GM18907 (cell line): ENCODE measurements around the gene EML3.
"Not testable (repeated sequence)": the region's sequence is repeated elsewhere in the genome, so short reads cannot be mapped to it uniquely, and the experiment has no call there.

Source experiments
- ATAC-seq: cut with Tn5 transposase; IDR thresholded peaks from one replicate; pipeline ENCODE4 v1.9.1; 2021; ENCODE audit warnings: mild to moderate bottlenecking, moderate library complexity; ENCODE audit not compliant: unreplicated experiment

EML3 gene

DNA sequence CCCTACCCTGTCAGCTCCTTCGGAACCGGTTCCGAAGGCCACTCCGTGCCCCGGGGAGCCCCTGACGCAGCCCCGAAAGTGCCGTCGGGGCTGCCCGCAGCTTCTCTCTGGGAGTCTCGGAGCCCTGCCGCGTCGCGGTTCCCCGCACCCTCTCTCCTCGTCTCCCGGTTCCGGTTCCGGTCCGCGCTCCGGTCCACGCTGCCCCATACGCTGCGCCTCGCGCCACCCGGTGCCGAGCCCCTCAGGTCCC lies 11.5 kb downstream of the EML3 start:
- ATAC-seq = no peak

DNA sequence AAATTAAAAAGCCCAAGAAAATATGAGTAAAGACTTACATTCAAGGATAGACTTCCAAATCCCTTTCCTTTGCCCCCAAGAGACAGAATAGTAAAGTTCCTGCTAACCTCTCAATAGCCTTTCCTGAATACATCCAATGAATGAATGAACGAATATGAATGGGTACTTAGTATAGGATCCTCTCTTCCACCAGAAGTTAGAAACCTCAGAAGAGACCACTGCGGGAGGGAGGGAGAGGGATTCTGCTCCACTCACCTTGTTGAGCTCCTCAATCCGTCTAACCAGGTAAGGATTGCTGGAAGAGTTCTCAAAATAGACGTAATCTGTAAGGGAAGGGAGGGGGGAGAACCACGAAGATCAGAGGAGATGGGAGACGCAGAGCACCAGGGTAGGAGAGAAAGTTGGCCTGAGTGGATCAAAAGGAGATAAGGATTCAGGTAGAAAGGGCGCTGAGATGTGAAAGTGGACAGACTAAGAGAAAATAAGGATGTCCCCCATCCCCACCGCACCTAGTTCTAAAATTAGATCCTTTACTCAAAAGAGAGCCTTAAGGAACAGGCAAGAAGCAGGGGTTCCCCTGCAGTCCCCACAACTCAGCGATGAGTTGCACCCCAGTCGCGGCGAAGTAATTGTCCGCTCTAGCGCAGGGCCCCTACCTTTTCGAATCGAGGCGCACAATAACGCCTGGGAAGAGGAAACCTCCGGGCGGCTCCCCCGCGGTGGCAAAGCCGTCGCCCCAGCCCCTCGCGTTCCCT lies 12.0 kb downstream of the EML3 start:
- no peak for ATAC-seq

DNA sequence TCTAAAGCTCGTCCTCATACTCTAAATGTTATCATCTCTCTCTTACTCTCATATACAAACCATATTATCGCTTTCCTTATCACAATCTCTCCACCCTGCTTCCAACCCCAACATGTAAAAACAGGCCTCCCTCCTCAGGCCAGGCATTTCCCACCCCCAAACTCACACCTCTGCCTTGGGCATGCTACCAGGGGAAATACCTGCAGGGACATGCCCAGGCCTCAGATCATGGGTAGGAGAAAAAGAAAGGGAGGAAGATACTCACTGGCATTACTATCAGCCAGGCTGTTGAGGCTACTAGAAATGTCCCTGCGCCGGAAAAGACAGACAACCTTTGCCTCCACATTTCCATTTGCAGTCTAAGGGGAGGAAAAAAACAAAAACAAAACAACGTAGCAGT lies 12.7 kb downstream of the EML3 start:
- no peak for ATAC-seq

DNA sequence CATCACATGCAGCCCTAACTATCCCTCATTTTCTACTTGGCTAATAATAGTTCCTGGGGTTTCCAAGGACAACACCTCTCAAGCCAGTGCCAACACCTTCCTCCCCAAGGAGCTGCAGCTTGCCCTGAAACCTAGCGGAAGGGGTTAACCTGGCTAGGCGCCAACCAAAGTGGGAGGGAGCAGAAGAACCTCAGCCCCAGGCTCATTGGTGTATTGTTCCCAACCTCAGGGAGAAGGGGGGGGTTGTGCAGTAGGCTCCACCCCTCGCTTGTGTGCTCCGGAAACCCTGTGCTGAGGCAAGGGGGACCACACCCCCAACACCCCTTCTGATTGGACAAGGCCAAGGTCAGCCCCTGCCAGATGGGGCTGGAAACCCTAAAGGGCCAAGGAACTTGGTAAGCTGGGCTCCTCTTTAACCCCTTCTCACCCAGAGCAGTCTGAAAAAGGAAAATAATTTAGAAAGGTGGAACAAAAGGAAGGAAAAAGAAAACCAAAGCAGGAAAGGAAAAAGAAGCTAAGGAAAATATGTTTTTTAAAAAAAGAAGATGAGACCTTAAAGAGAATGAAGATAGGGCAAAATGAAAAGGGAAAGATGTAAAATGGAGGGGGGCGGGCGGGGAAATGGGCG lies 13.4 kb downstream of the EML3 start:
- ATAC-seq = peak; percentile 48

DNA sequence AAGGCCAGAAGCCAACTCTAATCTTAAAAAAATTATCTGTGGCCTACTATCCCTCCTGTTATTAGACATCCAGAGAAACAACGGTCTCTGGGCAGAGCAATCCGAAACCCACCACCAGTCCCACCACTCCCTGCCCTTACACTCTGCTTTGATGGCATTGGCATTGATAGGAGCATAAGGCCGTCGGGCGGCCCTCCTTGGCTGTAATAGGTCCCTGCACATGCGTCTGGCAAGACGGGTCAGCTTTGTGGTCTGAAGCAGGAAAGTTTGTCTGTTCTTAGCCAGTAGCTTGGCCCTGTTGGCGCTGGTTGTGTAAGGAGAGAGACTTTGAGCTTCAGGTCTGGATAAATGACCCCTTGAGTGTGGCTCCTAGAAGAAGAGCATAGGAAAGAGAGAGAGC lies 17.5 kb downstream of the EML3 start:
- ATAC-seq = no peak

DNA sequence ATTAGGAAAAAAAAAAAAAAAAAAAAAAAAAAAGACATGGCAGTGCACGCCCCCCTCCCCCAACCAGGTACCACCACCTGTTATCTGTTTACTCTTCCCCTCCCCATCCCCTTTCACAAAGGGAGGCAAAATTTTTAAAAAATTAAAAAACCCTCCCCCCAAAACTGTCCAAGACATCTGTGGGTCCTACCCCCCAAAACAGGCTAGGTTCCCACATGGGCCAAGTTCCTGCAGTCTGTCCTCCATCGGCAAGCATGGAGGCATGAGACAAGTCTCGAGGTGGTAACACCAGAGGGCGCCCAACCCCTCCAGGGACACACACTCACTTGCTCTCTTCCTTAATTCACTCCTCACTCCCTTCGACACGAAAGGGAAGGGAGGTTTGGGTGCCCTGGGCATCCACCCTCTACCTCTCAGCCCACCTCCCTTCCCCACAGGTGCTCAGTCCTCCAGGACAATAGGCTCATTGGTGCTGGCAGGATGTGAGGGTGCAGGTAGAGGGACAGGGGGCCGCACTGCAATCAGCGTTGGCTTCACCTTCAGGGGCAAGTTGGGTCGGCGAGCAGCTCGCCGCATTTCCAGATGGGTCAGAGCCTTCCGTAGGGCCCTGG lies 19.0 kb downstream of the EML3 start:
- ATAC-seq = no peak

DNA sequence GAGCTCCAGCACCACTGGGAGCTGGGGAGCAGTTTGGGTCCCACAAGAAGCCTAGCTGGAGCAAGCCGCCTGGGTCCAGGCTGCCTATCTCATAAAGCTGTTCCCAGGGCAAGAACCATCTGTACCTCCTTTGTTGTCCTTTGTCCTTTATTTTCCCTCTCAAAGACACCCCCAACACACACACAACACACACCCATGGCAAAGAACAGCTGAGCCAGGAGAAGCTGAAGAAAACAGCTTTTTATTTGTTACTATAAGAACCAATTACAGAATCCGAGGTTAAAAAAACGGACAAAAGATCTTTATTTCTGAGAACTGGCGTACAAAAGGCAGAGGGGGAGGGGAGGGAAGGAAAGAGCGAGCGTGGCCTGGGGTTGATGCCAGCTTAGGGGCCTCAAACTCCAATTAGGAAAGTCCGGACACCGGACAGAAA lies 19.6 kb downstream of the EML3 start:
- no peak for ATAC-seq

DNA sequence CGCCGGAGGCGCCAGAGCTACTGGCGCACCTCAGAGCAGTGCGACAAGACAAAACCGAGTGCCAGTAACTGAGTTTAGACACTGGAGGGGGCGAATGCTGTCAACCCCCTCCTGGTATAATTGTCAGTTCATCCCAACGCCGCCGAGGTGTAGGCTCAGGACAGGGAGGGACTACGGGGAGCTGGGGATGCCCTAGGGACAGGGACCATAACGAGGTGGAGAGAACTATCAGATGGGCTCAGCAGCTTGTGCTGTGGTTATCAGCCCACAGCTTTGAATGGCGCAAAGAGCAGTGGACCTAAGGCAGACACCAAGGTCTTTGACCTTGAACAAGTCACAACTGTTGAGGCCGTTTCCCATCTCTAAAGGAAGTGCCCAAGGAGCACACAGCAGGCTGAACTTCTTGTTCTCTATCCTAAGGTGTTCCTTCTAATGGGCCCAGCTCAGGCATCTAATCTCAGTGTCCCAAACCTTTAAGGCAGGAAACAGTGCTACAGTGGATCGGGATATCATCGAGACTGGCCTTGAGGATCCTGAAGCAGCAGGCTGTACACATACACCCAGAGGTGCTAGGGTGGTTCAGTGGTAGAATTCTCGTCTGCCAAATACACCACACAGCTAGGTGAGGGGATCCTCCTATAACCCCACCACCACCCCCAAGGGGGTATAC lies 20.3 kb downstream of the EML3 start:
- ATAC-seq = no peak

DNA sequence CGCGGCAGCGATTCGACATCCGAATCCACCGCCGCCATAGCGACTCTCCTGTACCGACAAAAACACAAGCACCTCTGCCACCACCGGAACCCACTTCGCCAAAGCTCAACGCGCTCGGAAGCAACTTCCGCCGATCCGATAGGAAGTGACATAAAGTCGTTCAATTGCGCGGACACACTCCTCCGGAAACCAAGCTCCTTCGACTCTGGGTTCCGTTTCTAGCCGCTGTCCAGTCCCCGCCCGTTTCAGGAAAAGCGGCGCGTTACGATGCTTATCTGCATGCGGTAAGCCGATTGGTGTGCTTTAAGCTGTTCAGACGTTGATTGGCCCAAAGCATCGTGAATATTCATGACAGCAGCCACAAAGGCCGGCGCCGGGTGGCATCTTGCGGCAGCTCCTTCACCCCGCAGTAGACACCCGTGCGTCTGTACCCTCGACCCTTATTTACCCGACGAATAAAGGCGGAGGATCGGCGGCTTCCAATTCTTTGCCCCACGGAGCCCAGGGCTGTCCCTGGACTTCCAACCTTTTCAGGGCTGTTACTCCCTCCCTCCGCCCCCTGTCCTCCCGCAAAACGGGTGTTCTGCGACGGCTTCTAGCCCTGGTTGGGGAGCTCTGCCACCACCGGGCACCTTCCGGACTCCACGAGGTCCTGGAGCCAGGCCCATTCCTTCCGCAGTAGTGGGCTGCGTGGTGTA lies 21.0 kb downstream of the EML3 start, which contains the start of gene TUT1:
Gene TUT1, minus strand, starts transcription at position 76 of the 698 bp plus-strand sequence. Its CDS starts 38 bp downstream, at position 38.
- ATAC-seq = peak; percentile 76

DNA sequence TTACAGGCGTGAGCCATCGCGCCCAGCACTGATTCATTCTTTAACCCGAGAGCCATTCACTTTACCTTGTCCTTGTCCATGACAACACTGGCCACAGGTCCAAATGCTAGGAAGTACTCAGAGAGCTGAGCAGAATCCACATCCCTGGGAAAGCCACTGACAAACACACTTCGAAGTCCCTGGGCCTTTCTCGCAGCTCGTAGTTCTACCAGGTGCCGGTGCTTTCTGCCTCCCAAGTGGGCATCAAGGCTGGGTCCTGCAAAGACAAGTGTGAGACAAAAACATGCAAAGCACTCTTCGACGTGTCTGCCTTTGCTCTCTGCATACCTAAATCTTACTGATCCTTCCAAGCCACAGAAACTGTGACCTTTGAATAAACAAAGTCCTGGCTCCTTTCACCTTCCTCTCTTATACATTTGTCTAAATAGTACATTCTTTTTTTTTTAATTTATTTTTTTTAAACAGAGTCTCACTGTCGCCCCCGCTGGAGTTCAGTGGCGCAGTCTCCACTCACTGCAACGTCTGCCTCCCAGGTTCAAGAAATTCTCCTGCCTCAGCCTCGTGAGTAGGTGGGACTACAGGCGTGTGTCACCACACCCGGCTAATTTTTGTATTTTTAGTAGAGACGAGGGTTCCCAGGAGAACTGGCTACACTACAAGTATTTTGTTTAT lies 23.5 kb downstream of the EML3 start:
- no peak for ATAC-seq

DNA sequence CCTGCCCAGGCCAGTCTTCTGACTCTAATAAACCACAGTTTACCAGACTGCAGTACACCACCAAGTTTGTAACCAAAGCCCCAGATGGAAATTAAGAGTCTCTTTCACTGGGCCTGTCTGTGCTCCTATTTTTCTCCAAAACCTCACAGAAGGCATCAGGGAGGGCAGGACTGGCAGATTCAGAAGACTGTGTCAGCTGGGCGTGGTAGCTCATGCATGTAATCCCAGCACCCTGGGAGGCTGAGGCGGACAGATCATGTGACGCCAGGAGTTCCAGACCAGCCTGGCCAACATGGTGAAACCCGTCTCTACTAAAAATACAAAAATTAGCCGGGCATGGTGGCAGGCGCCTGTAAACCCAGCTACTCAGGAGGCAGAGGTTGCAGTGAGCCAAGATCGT lies 27.2 kb downstream of the EML3 start:
- ATAC-seq = not testable (repeated sequence)

DNA sequence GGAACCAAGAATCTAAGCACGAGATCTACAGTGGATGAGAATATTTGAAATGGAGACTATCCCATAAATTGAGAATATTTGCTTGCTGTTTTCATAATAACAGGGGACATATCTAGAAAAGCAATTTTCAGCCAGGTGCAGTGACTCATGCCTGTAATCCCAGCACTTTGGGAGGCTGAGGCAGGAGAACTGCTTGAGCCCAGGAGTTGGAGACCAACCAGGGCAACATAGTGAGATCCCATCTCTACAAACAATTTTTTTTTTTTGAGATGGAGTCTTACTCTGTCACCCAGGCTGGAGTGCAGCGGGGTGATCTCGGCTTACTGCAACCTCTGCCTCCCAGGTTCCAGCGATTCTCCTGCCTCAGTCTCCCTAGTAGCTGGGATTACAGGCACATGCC lies 30.8 kb downstream of the EML3 start:
- ATAC-seq = not testable (repeated sequence)

DNA sequence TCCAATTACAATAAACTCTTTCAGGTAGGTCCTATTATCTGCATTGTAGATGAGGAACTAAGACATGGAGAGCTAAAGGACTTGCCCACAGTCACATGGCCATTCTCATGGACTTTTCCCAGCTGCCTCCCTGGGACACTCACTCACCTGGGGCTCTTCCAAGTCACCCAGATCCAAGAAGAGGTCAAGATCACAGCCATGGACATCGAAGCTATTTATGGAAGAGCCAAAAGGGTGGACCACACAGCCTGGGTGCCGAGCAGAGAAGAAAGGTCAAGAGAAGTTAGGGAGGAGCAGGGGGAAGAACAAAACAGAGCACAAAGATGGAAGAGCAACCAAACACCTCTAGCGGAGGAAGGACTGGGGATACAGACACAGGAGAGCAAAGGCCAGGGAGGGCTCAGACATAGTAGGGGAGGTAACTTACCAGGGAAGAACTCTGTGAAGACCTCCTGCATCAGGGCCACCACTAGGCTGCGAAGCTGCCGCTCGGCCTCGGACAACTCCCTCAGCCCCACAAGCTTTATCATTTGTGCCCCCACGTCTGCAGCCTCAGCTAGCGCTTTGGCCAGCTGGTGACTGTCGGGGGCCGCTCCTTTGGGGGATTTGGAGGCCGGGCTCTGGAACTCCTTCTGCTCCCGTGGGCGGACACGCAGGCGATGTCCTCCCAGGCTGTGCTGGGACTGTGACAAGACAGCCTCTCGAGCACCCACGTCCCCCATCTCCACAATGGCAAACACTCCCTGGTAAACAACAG lies 31.4 kb downstream of the EML3 start:
- ATAC-seq = no peak

DNA sequence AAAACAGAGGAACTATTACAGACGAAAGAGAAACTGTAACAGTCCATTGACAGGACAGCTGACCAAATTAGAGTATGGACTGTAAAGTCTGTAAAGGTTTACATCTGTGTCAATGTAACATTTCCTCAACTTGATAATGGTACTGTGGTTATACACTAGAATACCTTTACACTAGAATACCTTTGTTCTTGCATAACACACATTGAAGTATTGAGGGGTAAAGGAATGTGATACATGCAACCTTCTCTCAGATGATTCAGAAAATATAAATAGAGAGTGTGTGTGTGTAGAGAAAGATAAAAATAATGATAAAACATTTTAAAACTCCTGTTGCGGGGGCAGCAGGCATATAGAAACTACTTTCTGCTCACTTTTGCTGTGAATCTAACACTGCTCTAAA lies 33.3 kb downstream of the EML3 start:
- no peak for ATAC-seq

DNA sequence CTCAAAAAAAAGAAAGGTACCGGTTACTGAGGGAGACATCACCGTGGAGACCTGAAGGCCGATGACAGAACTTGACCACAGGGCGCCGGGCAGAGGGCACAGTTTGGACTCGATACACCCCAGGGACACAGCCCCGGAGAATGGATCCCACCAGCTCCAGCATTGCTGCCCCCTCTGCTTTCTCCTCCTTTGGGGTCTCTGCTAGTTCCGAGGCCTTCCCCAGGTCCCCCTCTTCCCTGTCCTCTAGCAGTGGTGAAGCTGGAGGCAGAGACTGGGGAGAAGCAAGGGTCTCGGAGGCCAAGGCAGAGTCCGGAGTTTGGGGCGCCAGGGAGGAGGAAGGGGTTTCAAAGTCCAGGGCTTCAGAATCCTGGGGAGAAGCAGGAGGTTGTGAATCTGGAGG lies 34.0 kb downstream of the EML3 start:
- no peak for ATAC-seq

DNA sequence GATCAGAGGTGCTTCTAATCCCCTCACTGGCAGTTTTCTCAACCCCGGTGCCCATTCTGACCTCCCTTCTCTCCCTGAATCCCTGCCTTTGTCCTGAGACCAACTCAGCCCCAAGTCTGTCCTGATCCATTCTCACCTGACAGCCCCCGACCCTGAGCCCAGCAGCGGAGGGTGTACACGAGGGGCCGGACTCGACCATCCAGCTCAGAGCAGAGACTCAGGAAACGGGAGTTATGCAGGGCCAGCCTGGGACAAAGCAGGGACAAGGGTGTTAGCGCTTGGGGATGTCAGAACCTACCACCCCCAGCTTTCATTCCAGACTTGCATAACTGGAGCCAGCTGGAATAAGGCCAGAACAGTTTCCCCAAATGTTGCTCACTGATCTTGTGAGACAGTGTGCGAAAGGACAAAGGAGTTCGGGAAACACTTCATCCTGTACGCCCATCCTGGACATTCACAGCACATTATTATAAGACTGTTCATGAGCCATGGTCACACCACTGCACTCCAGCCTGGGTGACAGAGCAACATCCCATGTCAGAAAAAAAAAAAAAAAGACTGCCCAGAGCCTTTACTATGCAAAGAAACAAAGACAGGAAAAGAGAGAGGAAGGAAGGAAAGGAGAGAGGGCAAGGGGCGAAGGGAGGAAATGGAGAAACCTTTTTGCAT lies 35.4 kb downstream of the EML3 start:
- ATAC-seq = no peak

DNA sequence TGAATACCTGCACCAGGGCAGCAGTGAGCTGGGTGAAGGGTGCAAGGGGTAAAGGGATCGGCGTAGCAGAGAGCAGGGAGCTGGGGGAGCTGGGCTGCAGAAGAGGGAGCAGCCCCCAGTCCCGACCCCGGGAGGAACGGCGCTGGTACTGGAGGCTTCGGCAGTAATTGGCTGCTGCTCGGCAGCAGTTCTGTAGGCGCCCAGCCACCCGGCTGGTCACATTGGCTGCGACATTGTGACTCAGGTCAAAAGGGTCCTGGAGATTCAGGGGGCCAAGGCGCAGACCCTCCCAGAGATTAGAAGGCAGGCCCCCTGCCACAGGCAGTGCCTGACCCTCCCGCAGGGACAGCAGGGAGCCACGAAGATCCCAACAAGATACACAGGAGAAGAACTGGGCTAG lies 36.7 kb downstream of the EML3 start:
- no peak for ATAC-seq

DNA sequence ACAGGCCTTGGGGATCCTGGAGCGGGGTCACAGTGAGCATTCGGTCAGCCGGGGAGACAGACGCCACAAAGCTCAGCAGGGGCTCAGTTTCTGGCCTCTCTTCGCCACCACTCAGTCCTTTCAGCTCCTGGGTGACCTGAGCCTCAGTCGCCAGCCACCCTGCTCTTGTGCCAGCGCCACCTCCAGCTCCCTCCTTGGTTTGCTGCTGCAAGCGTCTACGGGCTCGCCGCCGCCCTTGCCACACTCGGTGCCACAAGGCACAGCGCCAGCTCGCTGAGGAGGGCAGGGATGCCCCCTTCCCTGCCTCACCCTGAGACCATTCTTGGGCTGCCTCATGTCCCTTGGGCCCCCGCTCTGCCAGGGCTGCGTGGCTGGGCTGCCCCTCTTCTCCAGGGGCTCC lies 37.4 kb downstream of the EML3 start:
- no peak for ATAC-seq

DNA sequence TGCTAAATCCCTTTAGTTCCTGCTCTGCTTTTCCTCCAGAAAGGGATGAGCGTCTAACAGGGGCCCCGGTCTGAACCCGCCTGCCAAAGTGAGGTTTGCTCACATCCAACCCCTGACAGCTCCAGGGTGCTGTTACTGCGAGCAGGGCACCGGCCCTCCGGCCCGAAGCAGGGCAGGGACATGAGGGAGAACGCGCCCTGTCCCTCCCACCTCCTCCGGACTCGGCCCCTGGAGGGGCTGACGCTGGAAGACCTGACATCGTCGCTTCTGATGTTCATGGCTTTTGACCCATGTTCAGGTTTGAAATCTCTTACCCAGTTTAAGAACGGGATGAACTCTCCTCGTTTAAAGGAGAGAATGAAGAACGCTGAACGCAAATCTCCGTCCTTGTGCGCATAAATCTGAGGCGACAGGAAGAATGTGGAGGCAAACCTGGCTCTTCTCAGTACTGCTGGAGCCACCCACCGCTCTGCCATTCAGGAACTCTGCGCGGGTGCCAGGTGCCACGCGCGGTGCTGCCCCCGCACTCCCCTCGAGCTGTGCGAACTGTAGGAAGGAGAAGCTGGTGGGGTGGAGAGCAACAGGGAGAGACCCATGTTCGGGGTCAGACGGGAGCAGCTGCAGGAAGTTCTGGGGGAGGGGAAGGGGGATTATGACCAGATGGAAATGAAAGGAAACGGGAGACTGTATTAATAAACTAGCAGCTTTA lies 38.1 kb downstream of the EML3 start:
- ATAC-seq = peak; percentile 19
